HL-60 (cell line): ENCODE data around the gene CCNE1.

ENCODE experiments used
- DNase-seq, 2 experiments: peaks; one replicate each; pipeline ENCODE4 v3.0.0-alpha.2; 2010 to 2020; ENCODE audit warnings: low read depth in 1 of 2, low spot score in 1 of 2
- H3K27ac ChIP-seq: fragments of 250-450 bp; sonication (Bioruptor Pico); replicated peaks from 2 replicates; pipeline ENCODE4 v1.5.1; 2020; ENCODE audit warnings: mild to moderate bottlenecking, moderate library complexity
- H3K27me3 ChIP-seq: fragments of 250-450 bp; sonication (Bioruptor Pico); 2 replicates; pipeline ENCODE4 v1.5.1; 2021; ENCODE audit warnings: mild to moderate bottlenecking, moderate library complexity; ENCODE audit not compliant: insufficient read depth, poor library complexity, severe bottlenecking
- H3K4me3 ChIP-seq: replicated peaks from 2 replicates; pipeline ENCODE4 v1.5.1; 2011; ENCODE audit warnings: mild to moderate bottlenecking, control low read depth, low read length; ENCODE audit not compliant: insufficient read depth
- GABPA ChIP-seq: IDR thresholded peaks from 2 replicates; pipeline ENCODE4 v1.6.1; 2012; ENCODE audit warnings: low read depth
- POLR2AphosphoS5 ChIP-seq: IDR thresholded peaks from 2 replicates; pipeline ENCODE4 v1.6.1; 2012; ENCODE audit warnings: low read depth
- SPI1 ChIP-seq: IDR thresholded peaks from 2 replicates; pipeline ENCODE4 v1.6.1; 2012; ENCODE audit warnings: low read depth, mild to moderate bottlenecking, borderline replicate concordance
- TF ChIP-seq, protein P1 (sequence below): IDR thresholded peaks from 2 replicates; pipeline ENCODE4 v1.6.1; 2012; ENCODE audit warnings: low read depth; ENCODE audit not compliant: insufficient replicate concordance
- TF ChIP-seq, protein P2 (sequence below): IDR thresholded peaks from one replicate; pipeline ENCODE4 v1.5.1; 2011; ENCODE audit warnings: low read length, control low read depth, inconsistent platforms; ENCODE audit not compliant: insufficient read depth

Gene CCNE1

GRCh38 chr19:29833614-29834261, 21.9 kb downstream of the CCNE1 start:
- no peak for DNase-seq
- TF ChIP-seq, protein P1, sequence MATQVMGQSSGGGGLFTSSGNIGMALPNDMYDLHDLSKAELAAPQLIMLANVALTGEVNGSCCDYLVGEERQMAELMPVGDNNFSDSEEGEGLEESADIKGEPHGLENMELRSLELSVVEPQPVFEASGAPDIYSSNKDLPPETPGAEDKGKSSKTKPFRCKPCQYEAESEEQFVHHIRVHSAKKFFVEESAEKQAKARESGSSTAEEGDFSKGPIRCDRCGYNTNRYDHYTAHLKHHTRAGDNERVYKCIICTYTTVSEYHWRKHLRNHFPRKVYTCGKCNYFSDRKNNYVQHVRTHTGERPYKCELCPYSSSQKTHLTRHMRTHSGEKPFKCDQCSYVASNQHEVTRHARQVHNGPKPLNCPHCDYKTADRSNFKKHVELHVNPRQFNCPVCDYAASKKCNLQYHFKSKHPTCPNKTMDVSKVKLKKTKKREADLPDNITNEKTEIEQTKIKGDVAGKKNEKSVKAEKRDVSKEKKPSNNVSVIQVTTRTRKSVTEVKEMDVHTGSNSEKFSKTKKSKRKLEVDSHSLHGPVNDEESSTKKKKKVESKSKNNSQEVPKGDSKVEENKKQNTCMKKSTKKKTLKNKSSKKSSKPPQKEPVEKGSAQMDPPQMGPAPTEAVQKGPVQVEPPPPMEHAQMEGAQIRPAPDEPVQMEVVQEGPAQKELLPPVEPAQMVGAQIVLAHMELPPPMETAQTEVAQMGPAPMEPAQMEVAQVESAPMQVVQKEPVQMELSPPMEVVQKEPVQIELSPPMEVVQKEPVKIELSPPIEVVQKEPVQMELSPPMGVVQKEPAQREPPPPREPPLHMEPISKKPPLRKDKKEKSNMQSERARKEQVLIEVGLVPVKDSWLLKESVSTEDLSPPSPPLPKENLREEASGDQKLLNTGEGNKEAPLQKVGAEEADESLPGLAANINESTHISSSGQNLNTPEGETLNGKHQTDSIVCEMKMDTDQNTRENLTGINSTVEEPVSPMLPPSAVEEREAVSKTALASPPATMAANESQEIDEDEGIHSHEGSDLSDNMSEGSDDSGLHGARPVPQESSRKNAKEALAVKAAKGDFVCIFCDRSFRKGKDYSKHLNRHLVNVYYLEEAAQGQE, result no peak
- TF ChIP-seq, protein P2, sequence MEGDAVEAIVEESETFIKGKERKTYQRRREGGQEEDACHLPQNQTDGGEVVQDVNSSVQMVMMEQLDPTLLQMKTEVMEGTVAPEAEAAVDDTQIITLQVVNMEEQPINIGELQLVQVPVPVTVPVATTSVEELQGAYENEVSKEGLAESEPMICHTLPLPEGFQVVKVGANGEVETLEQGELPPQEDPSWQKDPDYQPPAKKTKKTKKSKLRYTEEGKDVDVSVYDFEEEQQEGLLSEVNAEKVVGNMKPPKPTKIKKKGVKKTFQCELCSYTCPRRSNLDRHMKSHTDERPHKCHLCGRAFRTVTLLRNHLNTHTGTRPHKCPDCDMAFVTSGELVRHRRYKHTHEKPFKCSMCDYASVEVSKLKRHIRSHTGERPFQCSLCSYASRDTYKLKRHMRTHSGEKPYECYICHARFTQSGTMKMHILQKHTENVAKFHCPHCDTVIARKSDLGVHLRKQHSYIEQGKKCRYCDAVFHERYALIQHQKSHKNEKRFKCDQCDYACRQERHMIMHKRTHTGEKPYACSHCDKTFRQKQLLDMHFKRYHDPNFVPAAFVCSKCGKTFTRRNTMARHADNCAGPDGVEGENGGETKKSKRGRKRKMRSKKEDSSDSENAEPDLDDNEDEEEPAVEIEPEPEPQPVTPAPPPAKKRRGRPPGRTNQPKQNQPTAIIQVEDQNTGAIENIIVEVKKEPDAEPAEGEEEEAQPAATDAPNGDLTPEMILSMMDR, result no peak
- no peak for TF ChIP-seq GABPA
- no peak for TF ChIP-seq POLR2AphosphoS5
- no peak overlapping the region for H3K27ac ChIP-seq
- no peak overlapping the region for H3K4me3 ChIP-seq
- H3K27me3 ChIP-seq, result peaks cover 5% of the 10 kb centered on the region

DNA sequence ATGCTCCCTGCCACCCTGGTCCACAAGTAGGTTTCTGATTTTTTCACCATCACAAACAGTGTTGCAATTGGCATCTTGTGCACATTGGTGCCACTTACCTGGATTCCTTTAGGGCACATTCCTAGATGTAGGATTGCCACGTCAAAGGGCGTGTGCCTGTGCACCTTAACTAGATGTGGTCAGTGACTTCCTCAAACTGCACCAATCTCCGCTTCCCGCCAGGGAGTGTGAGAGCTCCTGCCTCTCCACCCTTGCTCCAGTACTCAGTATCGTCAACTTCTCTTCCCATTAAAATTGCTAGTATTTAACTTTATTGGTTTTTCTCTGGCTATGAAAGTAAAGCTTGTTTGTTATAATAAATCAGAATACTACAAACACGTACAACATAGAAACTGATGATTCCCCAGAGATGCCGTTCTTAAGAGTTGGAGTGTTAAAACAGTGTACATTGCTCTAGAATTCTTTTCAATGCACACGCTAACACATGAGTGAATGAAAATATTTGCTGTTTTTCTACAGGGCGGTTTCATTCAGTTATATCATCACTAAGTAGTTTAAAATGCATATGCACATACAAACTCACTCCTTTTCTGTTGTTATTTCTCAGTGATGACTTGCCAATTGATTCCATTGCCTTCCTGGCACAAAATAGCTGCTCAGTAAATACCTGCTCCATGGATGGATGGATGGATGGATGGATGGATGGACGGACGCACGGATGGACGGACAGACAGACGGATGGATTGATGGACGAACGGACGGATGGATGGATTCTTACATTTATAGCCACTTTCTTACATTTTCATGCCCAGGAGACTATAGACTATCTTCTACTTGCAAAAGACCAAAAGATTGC, 23.4 kb downstream of the CCNE1 start:
- DNase-seq, result peak in 1 of 2 experiments; percentile 35
- Histone ChIP-seq H3K27ac (no peak overlapping the region), H3K27me3 (peaks cover 5% of the 10 kb centered on the region), H3K4me3 (no peak overlapping the region)
- TF ChIP-seq, protein P1, result no peak
- peak; percentile 71 for TF ChIP-seq SPI1

- no peak overlapping the region for H3K4me3 ChIP-seq
- no peak overlapping the region for H3K27ac ChIP-seq
- peaks cover 5% of the 10 kb centered on the region for H3K27me3 ChIP-seq
- TF ChIP-seq, protein P1, result no peak
- TF ChIP-seq SPI1 (no peak), GABPA (no peak), POLR2AphosphoS5 (no peak)
- TF ChIP-seq, protein P2, result no peak
- no peak for DNase-seq
Observed at GRCh38 chr19:29836409-29836825, 24.6 kb downstream of the CCNE1 start.
